ENCODE measurements around the gene SUB1.

DNA sequence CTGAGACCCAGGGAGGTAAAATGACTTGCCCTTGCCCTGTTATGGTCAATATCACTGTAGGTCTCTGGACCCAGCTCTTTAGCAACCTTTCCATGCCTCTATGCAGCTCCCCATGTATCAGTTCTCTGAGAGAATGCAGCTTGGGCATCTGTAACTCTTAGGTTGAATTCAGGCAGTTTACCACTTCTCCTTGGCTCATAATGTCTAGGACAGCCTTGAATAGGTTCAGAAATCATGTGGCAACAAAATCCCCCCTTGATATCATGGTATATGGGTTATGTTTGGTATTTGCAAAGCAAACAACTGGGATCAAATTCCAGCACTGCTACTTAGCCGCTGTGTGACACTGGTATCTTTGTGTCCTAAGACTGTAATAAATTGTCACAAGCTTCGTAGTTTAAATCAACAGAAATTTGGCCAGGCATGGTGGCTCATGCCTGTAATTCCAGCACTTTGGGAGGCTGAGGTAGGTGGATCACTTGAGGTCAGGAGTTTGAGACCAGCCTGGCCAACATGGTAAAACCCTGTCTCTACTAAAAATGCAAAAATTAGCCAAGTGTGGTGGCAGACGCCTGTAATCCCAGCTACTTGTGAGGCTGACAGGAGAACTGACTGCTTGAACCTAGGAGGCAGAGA is 10.7 kb upstream of the SUB1 start:
- TF ChIP-seq, protein P1, sequence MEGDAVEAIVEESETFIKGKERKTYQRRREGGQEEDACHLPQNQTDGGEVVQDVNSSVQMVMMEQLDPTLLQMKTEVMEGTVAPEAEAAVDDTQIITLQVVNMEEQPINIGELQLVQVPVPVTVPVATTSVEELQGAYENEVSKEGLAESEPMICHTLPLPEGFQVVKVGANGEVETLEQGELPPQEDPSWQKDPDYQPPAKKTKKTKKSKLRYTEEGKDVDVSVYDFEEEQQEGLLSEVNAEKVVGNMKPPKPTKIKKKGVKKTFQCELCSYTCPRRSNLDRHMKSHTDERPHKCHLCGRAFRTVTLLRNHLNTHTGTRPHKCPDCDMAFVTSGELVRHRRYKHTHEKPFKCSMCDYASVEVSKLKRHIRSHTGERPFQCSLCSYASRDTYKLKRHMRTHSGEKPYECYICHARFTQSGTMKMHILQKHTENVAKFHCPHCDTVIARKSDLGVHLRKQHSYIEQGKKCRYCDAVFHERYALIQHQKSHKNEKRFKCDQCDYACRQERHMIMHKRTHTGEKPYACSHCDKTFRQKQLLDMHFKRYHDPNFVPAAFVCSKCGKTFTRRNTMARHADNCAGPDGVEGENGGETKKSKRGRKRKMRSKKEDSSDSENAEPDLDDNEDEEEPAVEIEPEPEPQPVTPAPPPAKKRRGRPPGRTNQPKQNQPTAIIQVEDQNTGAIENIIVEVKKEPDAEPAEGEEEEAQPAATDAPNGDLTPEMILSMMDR (conservative IDR thresholded peaks at IDR 0.05; ENCODE audit: low read depth, low read length), result no peak
- TF ChIP-seq EZH2 (IDR thresholded peaks at IDR 0.05; ENCODE audit: borderline replicate concordance, low read depth, low read length, poor library complexity, severe bottlenecking), result no peak

All from A673 (cell line).